GM19239 (cell line): Measurements from ENCODE around the gene USP6NL.
A peak's percentile ranks its signal among the peaks of the same experiment; 100 is the strongest.

Experiments used
- DNase-seq: peaks from one replicate; pipeline ENCODE4 v3.0.0; 2011; ENCODE audit warnings: low spot score; ENCODE audit not compliant: insufficient read length
- FAIRE-seq: peaks from 2 replicates; lab custom pipeline; 2011; peaks lifted over from hg19 to GRCh38; lab: Jason Lieb, UNC

The USP6NL gene

GRCh38 chr10:11625019-11625735 is 13.7 kb upstream of the USP6NL start:
- peak; percentile 75 for FAIRE-seq
- DNase-seq: peak; percentile 28

- DNase-seq (no peak), FAIRE-seq (no peak)
These were observed 5.8 kb upstream of the USP6NL start for GRCh38 chr10:11617233-11617632.

GRCh38 chr10:11616021-11616420 is 4.6 kb upstream of the USP6NL start:
- FAIRE-seq (no peak), DNase-seq (no peak)

GRCh38 chr10:11615396-11615795 is 3.9 kb upstream of the USP6NL start:
- FAIRE-seq (peak; percentile 44), DNase-seq (no peak)

- peak; percentile 76 for FAIRE-seq
- no peak for DNase-seq
These were observed 861 bp upstream of the USP6NL start for GRCh38 chr10:11612021-11613001.

GRCh38 chr10:11610826-11611247 is 613 bp downstream of the USP6NL start:
- FAIRE-seq (peak; percentile 39), DNase-seq (no peak)

- peak; percentile 23 for FAIRE-seq
- DNase-seq: no peak
These were observed 1.2 kb downstream of the USP6NL start for GRCh38 chr10:11610166-11610825.

GRCh38 chr10:11609492-11610093 is 1.9 kb downstream of the USP6NL start:
- no peak for DNase-seq
- FAIRE-seq: peak; percentile 81

GRCh38 chr10:11609052-11609451 is 2.4 kb downstream of the USP6NL start:
- DNase-seq: no peak

GRCh38 chr10:11608159-11609013 is 3.1 kb downstream of the USP6NL start:
- DNase-seq (no peak), FAIRE-seq (peak; percentile 90)

More at GRCh38 chr10:11609052-11609451, 2.4 kb downstream of the USP6NL start:
- no peak for FAIRE-seq

GRCh38 chr10:11605807-11606408 is 5.5 kb downstream of the USP6NL start:
- peak; percentile 91 for FAIRE-seq

GRCh38 chr10:11604865-11605650 is 6.4 kb downstream of the USP6NL start:
- peak; percentile 94 for FAIRE-seq
- no peak for DNase-seq

More at GRCh38 chr10:11605807-11606408, 5.5 kb downstream of the USP6NL start:
- DNase-seq: no peak

- FAIRE-seq (peak; percentile 21), DNase-seq (no peak)
These were observed 7.7 kb downstream of the USP6NL start for GRCh38 chr10:11603741-11604140.

GRCh38 chr10:11602919-11603523 is 8.4 kb downstream of the USP6NL start:
- DNase-seq: no peak
- FAIRE-seq: no peak

- peak; percentile 92 for FAIRE-seq
These were observed 9.1 kb downstream of the USP6NL start for GRCh38 chr10:11602358-11602757.

GRCh38 chr10:11601670-11602069 is 9.8 kb downstream of the USP6NL start:
- no peak for DNase-seq
- FAIRE-seq: peak; percentile 78

More at GRCh38 chr10:11602358-11602757, 9.1 kb downstream of the USP6NL start:
- no peak for DNase-seq

- DNase-seq: no peak
- no peak for FAIRE-seq
These were observed 11.2 kb downstream of the USP6NL start for GRCh38 chr10:11600280-11600679.
